Stimulated activated CD8-positive, alpha-beta memory T cell treated with anti-CD3 and anti-CD28 coated beads, Interleukin-7, amount 100 ng/mL, for 1 hour (primary cell): Measurements from ENCODE around the gene RNF186.
"Not testable (repeated sequence)": the region's sequence is repeated elsewhere in the genome, so short reads cannot be mapped to it uniquely, and the experiment has no call there.

ENCODE experiments used
- DNase-seq, 2 donors: peaks; one replicate each; pipeline ENCODE4 v3.0.0-alpha.2; 2020; ENCODE audit warnings: low read depth in 2 of 2

The RNF186 gene

GRCh38 chr1:19824541-19824940 is 9.5 kb upstream of the RNF186 start:
- DNase-seq = no peak

- DNase-seq = no peak
These were observed 9.0 kb upstream of the RNF186 start for GRCh38 chr1:19824036-19824435.

- DNase-seq = no peak
These were observed 4.6 kb upstream of the RNF186 start for GRCh38 chr1:19819701-19820100.

GRCh38 chr1:19818324-19818723 is 3.2 kb upstream of the RNF186 start:
- DNase-seq = no peak

- no peak for DNase-seq
These were observed 2.1 kb upstream of the RNF186 start for GRCh38 chr1:19817160-19817559.

- DNase-seq = not testable (repeated sequence)
These were observed 1.6 kb upstream of the RNF186 start for GRCh38 chr1:19816737-19817086.

- DNase-seq = no peak
These were observed 986 bp upstream of the RNF186 start for GRCh38 chr1:19815801-19816736.

- DNase-seq = no peak
These were observed 830 bp downstream of the RNF186 start for GRCh38 chr1:19814244-19814661.

GRCh38 chr1:19813643-19813960 is 1.5 kb downstream of the RNF186 start:
- no peak for DNase-seq

- DNase-seq = no peak
These were observed 2.0 kb downstream of the RNF186 start for GRCh38 chr1:19812875-19813642.

- DNase-seq = peak in 1 of 2 donors; percentile 13
These were observed 3.8 kb downstream of the RNF186 start for GRCh38 chr1:19811206-19811851.

- DNase-seq = no peak
These were observed 5.9 kb downstream of the RNF186 start for GRCh38 chr1:19809044-19809750.

GRCh38 chr1:19808351-19808750 is 6.7 kb downstream of the RNF186 start:
- no peak for DNase-seq

- DNase-seq = no peak
These were observed 10.2 kb downstream of the RNF186 start for GRCh38 chr1:19804831-19805251.

GRCh38 chr1:19802269-19802668 is 12.8 kb downstream of the RNF186 start:
- DNase-seq = no peak

- DNase-seq = no peak
These were observed 14.8 kb downstream of the RNF186 start for GRCh38 chr1:19800076-19800804.

- DNase-seq = peak in 1 of 2 donors; percentile 4
These were observed 15.6 kb downstream of the RNF186 start, which contains the start of gene TMCO4 for GRCh38 chr1:19799230-19800075. Gene TMCO4 (minus strand): TSS chr1:19799916. CDS start chr1:19780758, 19,158 bp downstream.

- DNase-seq = no peak
These were observed 16.4 kb downstream of the RNF186 start for GRCh38 chr1:19798486-19799229.

- no peak for DNase-seq
These were observed 17.3 kb downstream of the RNF186 start for GRCh38 chr1:19797827-19798226.
